Esophagus muscularis mucosa (tissue), 4 donors: ENCODE data around the gene ZNF746. TPM values are rescaled to one million over a fixed set of nuclear protein-coding genes. Genes with fewer than 3 reads are reported as not detected.
A peak's percentile ranks its signal among the peaks of the same experiment; 100 is the strongest.

ENCODE experiments used
- DNase-seq: peaks from one replicate; pipeline ENCODE4 v3.0.0-alpha.2; 2017; ENCODE audit errors: extremely low spot score
- H3K27ac ChIP-seq, 4 donors: fragments of 200-600 bp; sonication (generic); replicated peaks in 1 of 4; 1 replicate in 3 of 4; 2 replicates in 1 of 4; pipeline ENCODE4 v1.5.1; 2016 to 2019; ENCODE audit warnings: mild to moderate bottlenecking in 1 of 4
- H3K27me3 ChIP-seq, 4 donors: fragments of 200-600 bp; sonication (generic); one replicate each; pipeline versions ENCODE4 v1.5.1 to v1.6.0; 2016 to 2019
- H3K36me3 ChIP-seq, 4 donors: fragments of 200-600 bp; sonication (generic); one replicate each; pipeline ENCODE4 v1.5.1; 2016 to 2019
- H3K4me1 ChIP-seq, 4 donors: fragments of 200-600 bp; sonication (generic); one replicate each; pipeline ENCODE4 v1.5.1; 2016 to 2019
- H3K4me3 ChIP-seq, 4 donors: fragments of 200-600 bp; sonication (generic); 1 replicate in 2 of 4; 2 replicates in 2 of 4; pipeline ENCODE4 v1.5.1; 2016 to 2019; ENCODE audit warnings: mild to moderate bottlenecking in 4 of 4, moderate library complexity in 1 of 4
- H3K9me3 ChIP-seq, 4 donors: fragments of 200-600 bp; sonication (generic); 1 replicate in 3 of 4; 2 replicates in 1 of 4; pipeline ENCODE4 v1.5.1; 2016 to 2019
- EP300 ChIP-seq: sonication (generic); formaldehyde crosslinking; IDR thresholded peaks from one replicate; pipeline ENCODE4 v1.6.1; 2017; ENCODE audit warnings: antibody characterized with exemption
- POLR2A ChIP-seq: fragments of 450-650 bp; IDR thresholded peaks from one replicate; pipeline ENCODE4 v1.6.1; 2017; ENCODE audit warnings: antibody characterized with exemption, moderate library complexity, mild to moderate bottlenecking, low read depth
- POLR2AphosphoS5 ChIP-seq, 2 donors: sonication (generic); formaldehyde crosslinking; IDR thresholded peaks; one replicate each; pipeline ENCODE4 v1.6.1; 2017; ENCODE audit warnings: antibody characterized with exemption in 2 of 2
- WGBS: methylation state at CpG from one replicate; pipeline ENCODE4 v1.1.5; 2018; 5-methylcytosine and 5-hydroxymethylcytosine counted together
- intact Hi-C: fragments of 100-400 bp; cut with DNase I; formaldehyde crosslinking; loops from one replicate; pipeline ENCODE4 v1.15.1; 2023
- total RNA-seq, 4 donors: library from RNA; depleted of rRNA; stranded (reverse); fragments of >200 nt; gene quantifications; one replicate each; pipeline versions ENCODE4 v1.1.0 to v1.2.1, GENCODE V29; 2016
- TF ChIP-seq, protein P1 (sequence below), 3 experiments: fragments of 200-600 bp in 2 of 3; fragments of 450-650 bp in 1 of 3; sonication (generic) in 2 of 3; IDR thresholded peaks; one replicate each; pipeline ENCODE4 v1.5.1; 2017 to 2019; ENCODE audit warnings: antibody characterized with exemption in 3 of 3, mild to moderate bottlenecking in 2 of 3, moderate library complexity in 1 of 3

The ZNF746 gene
- total RNA-seq, 4 donors from 2014 or later = 20.9 to 28.7 (median 27.9) TPM

GRCh38 chr7:149431486-149432120 lies 66.0 kb downstream of the ZNF746 start:
- no peaks in the 10 kb centered on the region for H3K27me3 ChIP-seq
- H3K9me3 ChIP-seq = no peaks in the 10 kb centered on the region
- H3K36me3 ChIP-seq = peaks cover 37 to 68% (median 59%) of the 10 kb centered on the region in 4 donors
- WGBS = 84% methylated on average over 16 of the region's 66 CpGs
- no peak overlapping the region for H3K27ac ChIP-seq
- peak; percentile 64 for DNase-seq
- H3K4me3 ChIP-seq = no peak overlapping the region
- intact Hi-C loops = no loop called here
- H3K4me1 ChIP-seq = no peaks in the 10 kb centered on the region
- TF ChIP-seq EP300 (no peak), POLR2AphosphoS5 (IDR thresholded peaks at IDR 0.05) (no peak), POLR2A (no peak)
- TF ChIP-seq, protein P1, sequence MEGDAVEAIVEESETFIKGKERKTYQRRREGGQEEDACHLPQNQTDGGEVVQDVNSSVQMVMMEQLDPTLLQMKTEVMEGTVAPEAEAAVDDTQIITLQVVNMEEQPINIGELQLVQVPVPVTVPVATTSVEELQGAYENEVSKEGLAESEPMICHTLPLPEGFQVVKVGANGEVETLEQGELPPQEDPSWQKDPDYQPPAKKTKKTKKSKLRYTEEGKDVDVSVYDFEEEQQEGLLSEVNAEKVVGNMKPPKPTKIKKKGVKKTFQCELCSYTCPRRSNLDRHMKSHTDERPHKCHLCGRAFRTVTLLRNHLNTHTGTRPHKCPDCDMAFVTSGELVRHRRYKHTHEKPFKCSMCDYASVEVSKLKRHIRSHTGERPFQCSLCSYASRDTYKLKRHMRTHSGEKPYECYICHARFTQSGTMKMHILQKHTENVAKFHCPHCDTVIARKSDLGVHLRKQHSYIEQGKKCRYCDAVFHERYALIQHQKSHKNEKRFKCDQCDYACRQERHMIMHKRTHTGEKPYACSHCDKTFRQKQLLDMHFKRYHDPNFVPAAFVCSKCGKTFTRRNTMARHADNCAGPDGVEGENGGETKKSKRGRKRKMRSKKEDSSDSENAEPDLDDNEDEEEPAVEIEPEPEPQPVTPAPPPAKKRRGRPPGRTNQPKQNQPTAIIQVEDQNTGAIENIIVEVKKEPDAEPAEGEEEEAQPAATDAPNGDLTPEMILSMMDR (IDR thresholded peaks at IDR 0.05) = no peak

GRCh38 chr7:149430192-149430591 lies 67.4 kb downstream of the ZNF746 start:
- H3K4me1 ChIP-seq = no peaks in the 10 kb centered on the region
- H3K4me3 ChIP-seq = no peak overlapping the region
- TF ChIP-seq, protein P1 (IDR thresholded peaks at IDR 0.05) = no peak
- TF ChIP-seq POLR2AphosphoS5 (IDR thresholded peaks at IDR 0.05) = no peak
- no peak for TF ChIP-seq EP300
- TF ChIP-seq POLR2A = no peak
- no peaks in the 10 kb centered on the region for H3K27me3 ChIP-seq
- no peak overlapping the region for H3K27ac ChIP-seq
- no peak for DNase-seq
- peaks cover 26 to 57% (median 46%) of the 10 kb centered on the region in 4 donors for H3K36me3 ChIP-seq
- intact Hi-C loops = no loop called here
- WGBS = 88% methylated on average over 4 of the region's 4 CpGs
- H3K9me3 ChIP-seq = no peaks in the 10 kb centered on the region

DNA sequence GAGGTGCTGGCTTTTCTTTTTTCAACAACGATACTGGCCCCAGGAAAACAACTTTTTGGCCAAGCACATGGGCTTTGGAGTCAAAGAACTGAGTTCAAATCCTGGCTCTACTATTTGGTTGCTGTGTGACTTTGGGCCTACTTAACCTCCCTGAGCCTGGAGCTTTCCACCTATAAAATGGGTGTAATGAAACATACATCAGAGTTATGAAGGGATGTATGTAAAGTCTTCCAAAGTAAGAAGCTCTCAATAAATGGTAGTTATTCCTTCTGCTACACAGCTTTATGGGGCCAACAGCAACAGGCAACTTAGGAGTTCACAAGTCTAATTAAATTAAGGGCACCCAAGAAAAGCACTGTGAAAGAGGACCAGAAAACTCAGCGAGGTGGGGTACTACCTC lies 69.7 kb downstream of the ZNF746 start:
- H3K27ac ChIP-seq = no peak overlapping the region
- no peak overlapping the region for H3K4me3 ChIP-seq
- H3K4me1 ChIP-seq = peaks cover 6 to 13% (median 9%) of the 10 kb centered on the region in 4 donors
- TF ChIP-seq, protein P1 (IDR thresholded peaks at IDR 0.05) = no peak
- no peak for TF ChIP-seq EP300
- no peak for TF ChIP-seq POLR2AphosphoS5 (IDR thresholded peaks at IDR 0.05)
- no peak for TF ChIP-seq POLR2A
- H3K36me3 ChIP-seq = peaks cover 14 to 34% (median 24%) of the 10 kb centered on the region in 4 donors
- no peaks in the 10 kb centered on the region for H3K9me3 ChIP-seq
- intact Hi-C loops = loop anchor here (10.0 kb wide), 1 partner anchor 143 kb away; no protein-coding TSS in a partner anchor
- DNase-seq = no peak
- 94% methylated on average over 2 of the region's 2 CpGs for WGBS
- H3K27me3 ChIP-seq = peaks cover 0 to 4% (median 2%) of the 10 kb centered on the region in 4 donors

- Histone ChIP-seq H3K36me3 (peaks cover 7 to 27% (median 17%) of the 10 kb centered on the region in 4 donors), H3K9me3 (no peaks in the 10 kb centered on the region), H3K27me3 (peaks cover 0 to 5% (median 2%) of the 10 kb centered on the region in 4 donors), H3K4me1 (peaks cover 9 to 18% (median 14%) of the 10 kb centered on the region in 4 donors), H3K27ac (no peak overlapping the region), H3K4me3 (no peak overlapping the region)
- 86% methylated on average over 4 of the region's 4 CpGs for WGBS
- DNase-seq = no peak
- intact Hi-C loops = loop anchor here (10.0 kb wide), 1 partner anchor 142 kb away; no protein-coding TSS in a partner anchor
- TF ChIP-seq EP300 (no peak), POLR2A (no peak), POLR2AphosphoS5 (IDR thresholded peaks at IDR 0.05) (no peak)
- TF ChIP-seq, protein P1 (IDR thresholded peaks at IDR 0.05) = no peak
These were observed 70.4 kb downstream of the ZNF746 start for GRCh38 chr7:149427096-149427680.
